Measurements from ENCODE around the gene CLDN22.
A peak's percentile ranks its signal among the peaks of the same experiment; 100 is the strongest.

The CLDN22 gene

DNA sequence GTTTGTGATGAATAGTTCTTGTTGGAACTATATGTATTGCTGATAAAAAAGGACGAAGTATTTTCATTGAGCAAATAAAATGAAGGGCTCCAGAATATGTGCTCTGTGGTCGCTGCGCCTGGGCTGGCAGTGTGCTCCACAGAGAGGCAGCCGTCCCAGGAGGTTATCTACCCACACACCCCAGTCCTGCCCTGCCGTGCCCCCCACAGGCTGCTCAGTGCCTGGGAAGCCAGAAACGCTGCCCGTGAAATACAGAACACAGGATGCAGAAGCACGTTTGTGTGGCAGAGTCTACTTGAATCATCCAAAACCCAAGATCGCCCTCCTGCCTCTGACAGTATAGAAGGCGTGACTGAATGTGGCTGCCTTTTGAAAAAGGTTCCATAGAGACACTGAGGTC, 1.4 kb downstream of the CLDN22 start:
- DNase-seq: no peak

GRCh38 chr4:183314806-183315205, 5.3 kb downstream of the CLDN22 start:
- DNase-seq: no peak

GRCh38 chr4:183314336-183314735, 5.7 kb downstream of the CLDN22 start:
- DNase-seq: no peak

GRCh38 chr4:183312841-183313240, 7.2 kb downstream of the CLDN22 start:
- no peak for DNase-seq

- DNase-seq: no peak
These were observed 13.3 kb downstream of the CLDN22 start for GRCh38 chr4:183306811-183307210.

DNA sequence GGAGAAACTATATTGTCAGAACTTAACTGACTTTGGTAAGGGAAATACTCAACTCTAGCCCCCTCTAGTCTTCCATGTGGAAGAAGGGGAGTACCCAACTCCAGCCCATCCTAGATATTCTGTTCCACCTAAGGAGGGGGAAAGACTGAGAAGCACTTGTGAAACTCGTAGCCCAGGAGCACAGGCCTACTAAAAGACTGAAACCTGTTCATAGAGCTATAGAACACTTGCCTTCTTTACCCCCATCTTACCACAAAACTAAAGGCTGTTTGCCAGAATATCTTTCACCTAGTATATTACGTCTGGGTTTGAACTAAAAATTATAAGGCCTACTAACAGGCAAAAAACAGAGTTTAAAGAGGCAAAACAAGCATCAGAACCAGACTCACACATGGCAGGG, 15.5 kb downstream of the CLDN22 start:
- DNase-seq: no peak

DNA sequence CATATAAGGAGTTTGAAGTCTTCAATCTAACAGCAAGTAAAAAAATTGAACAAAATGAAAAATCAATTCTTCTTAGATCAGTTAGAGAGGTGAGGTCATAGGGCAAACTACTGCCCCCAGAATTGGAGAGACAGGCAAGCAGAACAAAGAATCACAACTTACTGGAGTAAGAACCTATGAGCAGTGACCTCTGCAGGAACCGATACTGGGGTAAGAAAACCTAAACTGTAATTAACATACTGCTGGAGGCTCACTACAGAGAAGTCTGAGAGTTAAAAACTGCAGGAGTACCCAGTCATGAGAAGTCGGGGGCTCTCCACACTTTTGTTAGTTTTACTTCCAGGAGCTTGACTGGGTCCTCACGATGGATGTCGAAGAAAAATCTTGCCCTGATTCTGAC, 16.0 kb downstream of the CLDN22 start:
- no peak for DNase-seq

- no peak for DNase-seq
These were observed 16.8 kb downstream of the CLDN22 start for GRCh38 chr4:183303301-183303700.

DNA sequence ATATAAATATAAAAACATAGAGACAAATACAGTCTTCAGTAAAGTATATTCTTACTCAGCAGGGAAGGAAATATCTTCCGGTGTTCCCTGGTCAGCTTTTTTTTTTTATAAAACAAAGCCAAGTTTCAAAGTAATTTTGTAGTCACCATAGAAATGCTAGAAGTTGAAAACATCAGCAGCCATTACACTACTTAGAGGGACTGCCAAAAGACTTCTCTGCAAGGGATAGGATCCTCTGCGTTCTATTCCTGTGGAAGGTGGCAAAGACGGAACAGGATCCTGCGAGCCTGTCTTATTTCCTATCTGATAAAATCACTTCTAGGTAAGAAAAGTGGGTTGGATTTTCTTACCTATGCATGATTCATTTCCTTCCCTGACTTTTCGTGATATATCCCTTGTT, 19.4 kb downstream of the CLDN22 start:
- DNase-seq: no peak

- DNase-seq: no peak
These were observed 20.0 kb downstream of the CLDN22 start for GRCh38 chr4:183300070-183300469.

DNA sequence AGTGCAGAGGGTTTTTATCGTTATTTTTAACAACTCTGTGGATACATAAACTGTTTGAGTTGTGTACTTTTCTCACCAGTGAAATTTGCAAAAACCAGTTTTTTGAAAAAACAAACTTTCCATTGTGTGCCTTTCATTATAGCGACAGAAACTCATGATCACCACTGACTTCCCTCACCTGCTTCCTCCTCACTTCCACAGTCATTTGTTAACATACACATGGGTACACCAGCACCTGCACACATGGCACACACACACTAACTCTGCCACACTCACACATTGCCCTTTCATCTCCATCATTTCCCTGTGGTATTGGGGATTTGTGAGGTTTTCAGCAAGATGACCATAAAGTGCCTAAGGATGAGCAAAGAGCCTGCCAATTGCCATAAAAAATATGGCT, 20.6 kb downstream of the CLDN22 start:
- DNase-seq: no peak

DNA sequence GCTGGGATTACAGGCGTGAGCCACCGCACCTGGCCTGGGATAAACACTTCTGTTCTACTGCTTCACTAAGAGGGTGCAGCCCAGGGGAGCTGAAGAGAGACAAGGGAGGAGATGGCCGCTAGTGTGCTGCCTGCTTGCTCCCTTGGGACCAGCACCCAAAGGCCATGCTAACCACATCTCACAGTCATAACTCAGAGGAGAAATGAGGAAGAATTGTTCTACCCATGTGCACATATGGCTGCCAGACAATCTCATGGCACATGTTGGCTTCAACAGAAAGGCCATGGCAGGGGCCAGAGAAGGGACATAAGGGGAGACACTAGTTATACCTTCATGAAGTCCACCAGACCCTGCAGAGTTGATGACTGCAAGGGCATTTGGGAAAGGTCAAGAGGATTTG, 22.4 kb downstream of the CLDN22 start:
- DNase-seq: no peak

DNA sequence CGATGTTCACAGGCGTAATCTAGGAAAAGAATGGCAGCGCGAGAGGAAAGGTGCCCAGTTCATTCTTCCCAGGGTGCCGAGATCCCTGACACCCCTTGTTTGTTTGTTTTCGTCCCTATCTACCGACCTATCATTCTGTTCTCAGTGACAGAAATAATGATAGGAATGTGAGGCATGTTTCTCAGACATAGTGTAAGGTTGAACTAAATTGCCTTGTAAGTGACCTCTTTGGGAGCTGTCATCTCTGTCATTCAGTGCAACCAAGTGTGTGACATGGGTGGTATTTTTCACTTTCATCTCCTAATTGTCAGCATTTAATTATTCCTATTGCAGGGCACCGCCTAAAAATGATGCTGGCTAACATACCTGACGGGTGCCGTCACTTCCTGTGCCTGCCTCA, 24.4 kb downstream of the CLDN22 start:
- DNase-seq: no peak

DNA sequence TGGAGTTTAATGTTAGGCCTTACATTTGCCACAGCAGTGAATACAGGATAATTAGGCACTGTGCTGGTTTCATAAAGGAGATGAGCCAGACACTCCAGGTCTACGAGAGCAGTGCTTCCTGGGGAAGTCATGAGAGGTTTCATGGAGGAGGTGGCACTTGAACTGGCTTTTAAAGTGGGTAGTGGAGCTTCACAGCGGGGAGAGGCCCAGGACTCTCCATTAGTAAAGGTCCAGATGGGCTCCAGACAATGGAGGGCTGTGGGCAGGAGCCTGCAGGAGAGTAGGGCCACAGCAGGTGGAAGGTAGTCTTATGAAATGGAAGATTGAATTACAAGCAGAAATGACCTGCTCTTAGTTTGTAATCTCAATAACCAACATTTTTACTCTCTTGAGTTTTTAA, 29.0 kb downstream of the CLDN22 start:
- DNase-seq: no peak

- DNase-seq: peak; percentile 70
These were observed 30.4 kb downstream of the CLDN22 start for GRCh38 chr4:183289688-183290087.

DNA sequence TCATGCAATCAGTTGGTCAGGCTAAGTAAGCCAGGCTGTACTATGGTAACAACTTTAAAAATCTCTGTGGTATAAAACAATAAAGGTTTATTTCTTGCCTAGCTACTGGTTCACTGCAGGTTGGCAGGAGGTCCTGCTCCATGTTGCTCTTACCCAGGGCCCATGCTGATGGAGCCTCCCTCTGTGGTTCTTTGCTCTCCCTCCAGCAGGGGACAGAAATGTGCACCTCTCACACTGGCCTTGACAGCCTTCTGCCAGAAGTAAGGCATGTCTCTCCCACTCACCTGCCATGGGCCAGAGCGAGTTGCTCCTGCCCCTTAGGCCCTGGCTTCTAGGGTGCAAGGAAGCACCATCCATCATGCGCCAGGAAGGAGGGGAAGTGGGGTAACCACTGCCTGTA, 31.1 kb downstream of the CLDN22 start:
- DNase-seq: no peak

DNA sequence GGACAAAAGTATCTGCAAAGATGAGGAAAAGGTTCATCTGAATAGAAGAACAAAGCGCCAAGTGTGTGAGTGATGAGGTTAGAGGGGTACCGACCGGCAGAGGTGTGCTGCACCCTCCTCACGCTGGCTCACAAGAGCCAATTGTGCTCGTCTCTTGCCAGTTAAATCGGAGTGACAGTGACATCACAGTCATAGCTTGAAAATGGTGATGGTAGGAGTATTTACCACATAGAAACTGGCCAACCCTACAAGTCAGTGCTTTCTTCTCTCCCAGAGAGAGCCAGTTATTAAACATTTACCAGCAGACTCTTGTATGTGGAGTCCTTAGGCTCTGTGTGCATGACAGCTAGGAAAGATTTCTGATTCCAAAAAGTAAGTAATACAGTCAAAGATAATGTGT, 32.4 kb downstream of the CLDN22 start:
- no peak for DNase-seq

DNA sequence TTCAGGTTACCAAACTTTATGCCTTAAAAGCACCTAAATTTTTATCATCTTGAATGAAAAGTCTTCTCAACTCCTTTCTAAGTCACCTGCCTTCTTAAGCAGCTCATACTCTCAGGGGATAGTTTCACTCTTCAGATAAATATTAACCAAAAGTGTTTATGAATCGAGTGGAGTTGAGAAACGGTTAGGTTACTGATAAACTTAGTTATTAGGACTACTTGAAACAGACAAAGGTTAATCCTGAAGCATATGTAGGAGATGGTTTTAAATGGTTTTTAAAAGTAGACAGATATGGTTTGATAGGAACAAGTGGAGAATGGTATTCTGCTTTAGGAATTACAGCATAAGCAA, 32.8 kb downstream of the CLDN22 start:
- no peak for DNase-seq

- no peak for DNase-seq
These were observed 33.3 kb downstream of the CLDN22 start for GRCh38 chr4:183286590-183287308.

GRCh38 chr4:183285886-183286285, 34.2 kb downstream of the CLDN22 start:
- DNase-seq: no peak

GRCh38 chr4:183284965-183285364, 35.1 kb downstream of the CLDN22 start:
- DNase-seq: no peak

- DNase-seq: no peak
These were observed 35.8 kb downstream of the CLDN22 start for GRCh38 chr4:183284258-183284785.

DNA sequence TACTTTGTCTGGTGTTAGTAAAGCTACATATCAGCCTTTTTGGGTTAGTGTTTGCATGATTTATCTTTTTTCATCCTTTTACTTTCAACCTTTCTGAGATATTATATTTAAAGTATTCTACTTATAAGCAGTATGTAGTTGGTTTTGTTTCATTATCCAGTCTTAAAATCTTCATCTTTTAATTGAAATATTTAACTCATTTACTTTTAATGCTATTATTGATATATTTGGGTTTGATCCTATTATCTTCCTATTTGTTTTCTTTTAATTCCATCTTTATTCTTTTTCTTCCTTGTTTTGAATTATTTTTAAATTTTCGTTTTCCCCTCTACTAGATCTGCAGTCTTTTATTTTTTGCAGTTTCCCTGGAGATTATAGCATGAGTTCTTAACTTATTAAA, 44.0 kb downstream of the CLDN22 start:
- no peak for DNase-seq

DNA sequence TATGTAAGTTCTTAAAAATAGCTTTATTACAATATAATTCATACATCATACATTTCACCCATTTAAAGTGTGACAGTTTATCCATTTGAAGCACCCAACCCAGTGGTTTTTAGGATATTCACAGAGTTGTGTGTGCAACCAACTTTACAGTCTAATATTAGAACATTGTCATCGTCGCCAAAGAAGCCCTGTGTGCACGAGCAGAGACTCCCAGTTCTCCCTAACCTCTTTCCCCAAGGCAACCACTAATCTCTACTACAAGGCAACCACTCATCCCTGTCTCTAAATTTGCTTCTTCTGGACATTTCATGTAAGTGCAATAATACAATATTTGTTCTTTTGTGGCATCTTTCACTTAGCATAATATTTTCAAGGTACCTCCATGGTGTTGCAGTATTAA, 47.7 kb downstream of the CLDN22 start:
- DNase-seq: no peak

- DNase-seq: no peak
These were observed 51.5 kb downstream of the CLDN22 start for GRCh38 chr4:183268556-183268955.

Data from OCI-M1 (cell line).